SK-N-SH treated with all-trans-retinoic acid at 6 μM for 48 hours (cell line): ENCODE measurements around the gene PAPPA.

ENCODE experiments used
- ATAC-seq: fragments of 200-7000 bp; cut with Tn5 transposase; 3 replicates; pipeline ENCODE4 v1.9.1; 2020; ENCODE audit warnings: mild to moderate bottlenecking, moderate library complexity
- ARNTL ChIP-seq: fragments of 450-650 bp; formaldehyde crosslinking; IDR thresholded peaks from 2 replicates; pipeline ENCODE4 v1.5.0; 2020; ENCODE audit warnings: low read depth, mild to moderate bottlenecking, moderate library complexity, borderline replicate concordance
- CSDC2 ChIP-seq: fragments of 250-450 bp; sonication (Bioruptor Pico); IDR thresholded peaks from 2 replicates; pipeline ENCODE4 v1.5.0; 2020; ENCODE audit warnings: mild to moderate bottlenecking, moderate library complexity
- CSRNP3 ChIP-seq: fragments of 250-450 bp; sonication (Bioruptor Pico); IDR thresholded peaks from 2 replicates; pipeline ENCODE4 v1.5.1; 2021; ENCODE audit warnings: mild to moderate bottlenecking, moderate library complexity
- ESRRG ChIP-seq: fragments of 250-450 bp; sonication (Bioruptor Pico); IDR thresholded peaks from 2 replicates; pipeline ENCODE4 v1.6.1; 2021; ENCODE audit warnings: mild to moderate bottlenecking
- GLIS3 ChIP-seq: fragments of 250-450 bp; sonication (Bioruptor Pico); IDR thresholded peaks from 2 replicates; pipeline ENCODE4 v1.5.0; 2020; ENCODE audit warnings: mild to moderate bottlenecking, moderate library complexity
- ISL1 ChIP-seq: fragments of 250-450 bp; sonication (Bioruptor Pico); IDR thresholded peaks from 2 replicates; pipeline ENCODE4 v2.1.2; 2022; ENCODE audit warnings: mild to moderate bottlenecking, moderate library complexity
- OSR1 ChIP-seq: fragments of 250-450 bp; sonication (Bioruptor Pico); IDR thresholded peaks from 2 replicates; pipeline ENCODE4 v1.8.0; 2022; ENCODE audit warnings: moderate library complexity, mild to moderate bottlenecking, inconsistent platforms
- PPARA ChIP-seq: fragments of 250-450 bp; sonication (Bioruptor Pico); IDR thresholded peaks from 2 replicates; pipeline ENCODE4 v1.5.0; 2020; ENCODE audit warnings: mild to moderate bottlenecking, borderline replicate concordance
- RARB ChIP-seq: fragments of 250-450 bp; sonication (Bioruptor Pico); IDR thresholded peaks from 2 replicates; pipeline ENCODE4 v1.8.0; 2021; ENCODE audit warnings: mild to moderate bottlenecking, moderate library complexity
- SNAI2 ChIP-seq: fragments of 250-450 bp; sonication (Bioruptor Pico); IDR thresholded peaks from 2 replicates; pipeline ENCODE4 v1.5.0; 2020; ENCODE audit warnings: mild to moderate bottlenecking, moderate library complexity
- TCF4 ChIP-seq: fragments of 250-450 bp; sonication (Bioruptor Pico); IDR thresholded peaks from 2 replicates; pipeline ENCODE4 v1.8.0; 2021; ENCODE audit warnings: mild to moderate bottlenecking, moderate library complexity, borderline replicate concordance
- TOX ChIP-seq: fragments of 250-450 bp; sonication (Bioruptor Pico); IDR thresholded peaks from 2 replicates; pipeline ENCODE4 v1.8.0; 2021; ENCODE audit warnings: mild to moderate bottlenecking, moderate library complexity, borderline replicate concordance
- TSHZ2 ChIP-seq: fragments of 250-450 bp; sonication (Bioruptor Pico); IDR thresholded peaks from 2 replicates; pipeline ENCODE4 v1.5.0; 2020; ENCODE audit warnings: mild to moderate bottlenecking, moderate library complexity
- ZC3H10 ChIP-seq: fragments of 250-450 bp; sonication (Bioruptor Pico); IDR thresholded peaks from 2 replicates; pipeline ENCODE4 v1.5.1; 2021; ENCODE audit warnings: mild to moderate bottlenecking, moderate library complexity
- ZFP3 ChIP-seq: fragments of 250-450 bp; sonication (Bioruptor Pico); IDR thresholded peaks from 2 replicates; pipeline ENCODE4 v1.5.0; 2020; ENCODE audit warnings: mild to moderate bottlenecking, moderate library complexity
- ZFP30 ChIP-seq: fragments of 450-650 bp; formaldehyde crosslinking; IDR thresholded peaks from 2 replicates; pipeline ENCODE4 v1.5.0; 2022; ENCODE audit warnings: mild to moderate bottlenecking, moderate library complexity
- ZNF565 ChIP-seq: fragments of 450-650 bp; formaldehyde crosslinking; conservative IDR thresholded peaks from 2 replicates; pipeline ENCODE4 v1.5.0; 2020; ENCODE audit warnings: low read depth, mild to moderate bottlenecking, moderate library complexity
- ZNF70 ChIP-seq: fragments of 450-650 bp; formaldehyde crosslinking; IDR thresholded peaks from 2 replicates; pipeline ENCODE4 v1.5.0; 2020; ENCODE audit warnings: mild to moderate bottlenecking, moderate library complexity
- ZNF8 ChIP-seq: fragments of 450-650 bp; formaldehyde crosslinking; IDR thresholded peaks from 2 replicates; pipeline ENCODE4 v1.5.0; 2020; ENCODE audit warnings: mild to moderate bottlenecking, moderate library complexity
- TF ChIP-seq, protein P1 (sequence below): fragments of 250-450 bp; sonication (Bioruptor Pico); IDR thresholded peaks from 2 replicates; pipeline ENCODE4 v1.8.0; 2021; ENCODE audit warnings: low read depth, mild to moderate bottlenecking, moderate library complexity, borderline replicate concordance

Gene PAPPA

GRCh38 chr9:116179568-116179967, 26.0 kb downstream of the PAPPA start (continued):
- TF ChIP-seq CSRNP3 (CRISPR knock-in tag) = no peak
- TF ChIP-seq ESRRG = no peak
- TF ChIP-seq TSHZ2 (CRISPR knock-in tag) = no peak
- no peak for TF ChIP-seq GLIS3 (CRISPR knock-in tag)
- no peak for TF ChIP-seq ZNF8 (CRISPR knock-in tag)
- no peak for TF ChIP-seq CSDC2 (CRISPR knock-in tag)

DNA sequence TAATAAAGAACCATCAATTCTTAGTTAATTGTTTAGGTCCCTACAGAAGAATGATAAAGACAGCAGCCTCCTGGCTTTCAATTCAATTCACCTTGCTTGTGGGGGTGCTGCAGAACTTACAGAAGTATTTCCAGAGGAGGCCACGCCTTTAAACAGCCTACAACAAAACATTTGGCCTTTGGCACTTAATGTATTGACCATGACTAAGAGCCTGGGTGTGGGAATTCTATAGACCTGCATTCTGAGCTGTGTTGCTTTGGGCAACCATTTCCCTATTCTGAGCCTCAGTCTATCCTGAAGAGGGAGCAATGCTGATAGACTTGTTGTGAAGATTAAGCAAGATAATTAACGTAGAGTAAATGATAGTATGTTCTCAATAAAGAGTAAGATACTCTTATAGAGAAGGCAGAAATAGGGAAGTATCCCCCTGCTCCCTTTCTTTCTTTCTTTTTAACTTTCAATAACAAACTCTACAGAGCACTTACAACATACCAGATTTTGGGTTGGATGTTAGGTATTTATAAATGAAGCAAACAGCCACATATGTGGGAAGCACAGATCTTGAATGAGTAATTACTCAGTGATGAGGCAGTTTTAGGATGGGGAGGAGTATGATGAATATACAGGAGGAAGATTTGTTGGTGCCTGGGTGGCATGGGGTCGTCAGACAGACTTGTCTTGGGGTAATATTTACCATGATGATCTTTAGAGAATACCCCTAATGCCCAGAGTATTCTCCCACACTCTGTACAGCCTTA, 28.4 kb downstream of the PAPPA start:
- no peak for ATAC-seq
- no peak for TF ChIP-seq TOX (CRISPR knock-in tag)
- TF ChIP-seq SNAI2 (CRISPR knock-in tag) = no peak
- TF ChIP-seq, all 23 proteins: peak for 0

- TF ChIP-seq ZC3H10 (no peak), PPARA (no peak), ZFP30 (no peak), ESRRG (no peak), ZFP3 (CRISPR knock-in tag) (no peak), ISL1 (no peak), ARNTL (CRISPR knock-in tag) (no peak), OSR1 (CRISPR knock-in tag) (no peak), GLIS3 (CRISPR knock-in tag) (no peak), SNAI2 (CRISPR knock-in tag) (no peak), TSHZ2 (CRISPR knock-in tag) (no peak), ZNF70 (no peak), ZNF8 (CRISPR knock-in tag) (no peak), ZNF565 (CRISPR knock-in tag) (no peak), RARB (no peak)
- TF ChIP-seq, protein P1, sequence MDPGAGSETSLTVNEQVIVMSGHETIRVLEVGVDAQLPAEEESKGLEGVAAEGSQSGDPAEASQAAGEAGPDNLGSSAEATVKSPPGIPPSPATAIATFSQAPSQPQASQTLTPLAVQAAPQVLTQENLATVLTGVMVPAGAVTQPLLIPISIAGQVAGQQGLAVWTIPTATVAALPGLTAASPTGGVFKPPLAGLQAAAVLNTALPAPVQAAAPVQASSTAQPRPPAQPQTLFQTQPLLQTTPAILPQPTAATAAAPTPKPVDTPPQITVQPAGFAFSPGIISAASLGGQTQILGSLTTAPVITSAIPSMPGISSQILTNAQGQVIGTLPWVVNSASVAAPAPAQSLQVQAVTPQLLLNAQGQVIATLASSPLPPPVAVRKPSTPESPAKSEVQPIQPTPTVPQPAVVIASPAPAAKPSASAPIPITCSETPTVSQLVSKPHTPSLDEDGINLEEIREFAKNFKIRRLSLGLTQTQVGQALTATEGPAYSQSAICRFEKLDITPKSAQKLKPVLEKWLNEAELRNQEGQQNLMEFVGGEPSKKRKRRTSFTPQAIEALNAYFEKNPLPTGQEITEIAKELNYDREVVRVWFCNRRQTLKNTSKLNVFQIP (CRISPR knock-in tag) = no peak
- no peak for ATAC-seq
Measured at GRCh38 chr9:116182876-116183275, 29.3 kb downstream of the PAPPA start.

- no peak for TF ChIP-seq TOX (CRISPR knock-in tag)
- no peak for TF ChIP-seq ZNF565 (CRISPR knock-in tag)
- no peak for TF ChIP-seq ARNTL (CRISPR knock-in tag)
- TF ChIP-seq CSRNP3 (CRISPR knock-in tag) = no peak
- TF ChIP-seq TCF4 (CRISPR knock-in tag) = no peak
- TF ChIP-seq RARB = no peak
- no peak for TF ChIP-seq ISL1
- TF ChIP-seq ZFP3 (CRISPR knock-in tag) = no peak
- TF ChIP-seq GLIS3 (CRISPR knock-in tag) = no peak
- TF ChIP-seq ZNF8 (CRISPR knock-in tag) = no peak
- no peak for TF ChIP-seq SNAI2 (CRISPR knock-in tag)
- TF ChIP-seq, all 23 proteins: peak for 0
- no peak for ATAC-seq
Measured at GRCh38 chr9:116187570-116188170, 34.1 kb downstream of the PAPPA start.
